Ovary (tissue), 9 donors: ENCODE results near the gene ZNF654. TPM values are rescaled to one million over a fixed set of nuclear protein-coding genes. Genes with fewer than 3 reads are reported as not detected.

ENCODE experiments used
- DNase-seq, 5 donors: peaks; one replicate each; pipeline ENCODE4 v3.0.0-alpha.2; 2019 to 2020
- H3K27ac ChIP-seq, 2 donors: fragments of 200-600 bp; one replicate each; pipeline versions ENCODE4 v1.5.1 to v1.8.0; 2019 to 2022
- H3K27me3 ChIP-seq: fragments of 200-600 bp; one replicate; pipeline ENCODE4 v1.8.0; 2022
- H3K36me3 ChIP-seq: fragments of 200-600 bp; sonication (generic); one replicate; pipeline ENCODE4 v1.5.1; 2019
- H3K4me1 ChIP-seq: one replicate; pipeline ENCODE4 v1.8.1; 2013; ENCODE audit warnings: mild to moderate bottlenecking, moderate library complexity; ENCODE audit not compliant: insufficient read depth
- H3K4me3 ChIP-seq: fragments of 200-600 bp; sonication (generic); one replicate; pipeline ENCODE4 v1.5.1; 2017
- H3K9me3 ChIP-seq, 2 donors: fragments of 200-600 bp in 1 of 2; sonication (generic) in 1 of 2; one replicate each; pipeline versions ENCODE4 v1.5.1 to v1.8.1; 2013 to 2019; ENCODE audit warnings: mild to moderate bottlenecking in 1 of 2, moderate library complexity in 1 of 2
- CTCF ChIP-seq, 3 donors: fragments of 450-650 bp in 2 of 3; fragments of 200-600 bp in 1 of 3; IDR thresholded peaks; one replicate each; pipeline versions ENCODE4 v1.5.1 to v1.8.0; 2016 to 2022; ENCODE audit warnings: antibody characterized with exemption in 3 of 3, mild to moderate bottlenecking in 1 of 3
- EP300 ChIP-seq: sonication (generic); formaldehyde crosslinking; IDR thresholded peaks from one replicate; pipeline ENCODE4 v1.6.1; 2017; ENCODE audit warnings: antibody characterized with exemption
- POLR2A ChIP-seq: fragments of 450-650 bp; IDR thresholded peaks from one replicate; pipeline ENCODE4 v1.6.1; 2017; ENCODE audit warnings: antibody characterized with exemption, mild to moderate bottlenecking, moderate library complexity
- WGBS, 3 donors: extraction: QIAGEN DNeasy Blood & Tissue Kit in 1 of 3; methylation state at CpG; one replicate each; pipeline versions ENCODE4 v1.1.5 to v1.1.7; 2013 to 2017; 5-methylcytosine and 5-hydroxymethylcytosine counted together
- intact Hi-C, 4 donors: fragments of 100-400 bp; cut with DNase I; formaldehyde crosslinking; loops; one replicate each; pipeline versions ENCODE4 v1.11.0 to v1.15.1; 2022 to 2023
- polyA plus RNA-seq, 2 donors: library from polyadenylated mRNA; stranded (reverse); fragments of 200-250 nt in 1 of 2; fragments of 350-450 nt in 1 of 2; fragmentation: Illumina TruSeq in 1 of 2; extraction: RNeasy Lipid Tissue Mini Kit (QIAGEN cat#74804) in 1 of 2; gene quantifications; one replicate each; pipeline ENCODE4 v1.2.3, GENCODE V29; 2013 to 2014
- total RNA-seq, 7 donors: library from RNA; depleted of rRNA in 2 of 7; stranded (reverse); fragments of >200 nt in 2 of 7; fragmentation: NEBNext Ultra II Directional in 3 of 7; extraction: Animal tissue kit (Norgen Biotek cat#: 25700) in 3 of 7; gene quantifications; one replicate each; pipeline versions ENCODE4 v1.1.0 to v1.2.4, GENCODE V29; 2016 to 2023
- donor health status: DM: no; HTN: no; CAD: no; lungs with moderate emphysema.
- donor health status: DM: no; HTN: no; CAD: no.
- donor health status: Bipolar disorder and iron deficiency.
- donor health status: DM: yes; HTN: yes; CAD: no.
- donor health status: DM: no; HTN: no; CAD: no.
- donor health status: DM: yes; HTN: yes; CAD: no.

Gene ZNF654
- total and polyA plus RNA-seq, 9 donors: 5.2 to 22.0 (median 15.1) TPM

DNA sequence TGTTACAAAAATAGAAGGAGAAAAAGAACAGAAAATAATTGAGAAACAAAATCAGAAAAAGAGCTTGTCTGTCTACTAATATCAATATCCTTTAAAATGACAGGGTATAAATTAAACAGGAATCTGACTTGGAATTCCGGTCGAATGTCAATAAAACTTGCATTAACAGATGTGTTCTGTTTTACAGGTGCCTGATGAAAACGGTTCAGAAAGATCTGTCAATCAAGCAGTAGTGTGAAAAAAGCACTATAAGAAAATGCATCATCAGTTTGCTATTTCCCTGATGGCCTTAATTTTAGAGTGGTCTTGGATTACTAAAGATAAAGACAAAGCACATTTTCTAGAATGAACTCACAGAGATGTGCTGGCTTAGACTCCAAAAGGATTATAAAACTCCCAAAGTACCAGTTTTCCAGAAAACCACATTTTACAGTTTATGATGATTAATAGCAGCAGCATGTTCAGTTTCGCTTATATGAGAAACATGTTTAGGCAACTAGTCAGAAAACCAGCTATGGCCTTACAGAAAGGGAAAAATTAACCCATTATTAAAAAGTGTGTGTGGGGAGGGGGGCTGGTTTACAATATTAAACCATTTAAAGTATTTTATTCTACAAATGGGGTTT is 82.5 kb downstream of the ZNF654 start:
- no peaks in the 10 kb centered on the region for H3K4me1 ChIP-seq
- H3K27me3 ChIP-seq: no peaks in the 10 kb centered on the region
- DNase-seq: no peak
- WGBS, 3 donors: 65 to 75% (median 67%) methylated on average over 4 of the region's 4 CpGs
- H3K9me3 ChIP-seq: no peaks in the 10 kb centered on the region
- intact Hi-C loops: no loop called here
- no peaks in the 10 kb centered on the region for H3K36me3 ChIP-seq
- no peak overlapping the region for H3K4me3 ChIP-seq
- no peak overlapping the region for H3K27ac ChIP-seq
- TF ChIP-seq EP300: no peak
- TF ChIP-seq CTCF (IDR thresholded peaks at IDR 0.05): no peak

GRCh38 chr3:88142094-88142624 is 83.1 kb downstream of the ZNF654 start:
- Histone ChIP-seq H3K4me1 (no peaks in the 10 kb centered on the region), H3K27ac (no peak overlapping the region), H3K27me3 (no peaks in the 10 kb centered on the region), H3K4me3 (no peak overlapping the region), H3K9me3 (no peaks in the 10 kb centered on the region), H3K36me3 (no peaks in the 10 kb centered on the region)
- intact Hi-C loops: no loop called here
- 76 to 85% (median 83%) methylated on average over 3 of the region's 3 CpGs for WGBS, 3 donors
- DNase-seq: no peak
- no peak for TF ChIP-seq EP300
- TF ChIP-seq CTCF (IDR thresholded peaks at IDR 0.05): no peak
- TF ChIP-seq POLR2A: no peak

DNA sequence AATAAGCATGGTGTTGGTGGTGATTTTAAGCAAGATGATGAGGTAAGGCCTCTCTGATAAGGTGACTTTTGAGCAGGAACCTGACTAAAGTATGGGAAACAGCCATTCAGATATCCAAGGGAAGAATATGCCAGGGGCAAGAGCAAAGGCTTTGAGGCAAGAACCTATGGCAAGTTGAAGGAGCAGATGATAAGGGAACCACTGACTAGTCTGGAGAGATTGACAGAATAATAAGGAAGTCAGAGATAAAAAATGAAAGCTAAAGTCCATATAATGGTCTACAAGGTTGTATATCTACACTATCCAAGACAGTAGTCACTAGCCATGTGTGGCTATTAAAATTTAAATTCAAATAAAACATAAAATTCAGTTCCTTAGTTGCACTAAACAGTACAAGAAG is 88.2 kb downstream of the ZNF654 start:
- H3K9me3 ChIP-seq: no peaks in the 10 kb centered on the region
- no peak overlapping the region for H3K4me3 ChIP-seq
- no peak overlapping the region for H3K27ac ChIP-seq
- H3K27me3 ChIP-seq: no peaks in the 10 kb centered on the region
- no peak for DNase-seq
- no peaks in the 10 kb centered on the region for H3K36me3 ChIP-seq
- TF ChIP-seq EP300 (no peak), POLR2A (no peak), CTCF (IDR thresholded peaks at IDR 0.05) (no peak)
- peaks cover 4% of the 10 kb centered on the region for H3K4me1 ChIP-seq
- intact Hi-C loops: no loop called here

GRCh38 chr3:88148651-88149050 is 89.6 kb downstream of the ZNF654 start:
- Histone ChIP-seq H3K4me3 (peak overlapping the region; percentile 73), H3K27ac (no peak overlapping the region), H3K9me3 (no peaks in the 10 kb centered on the region), H3K4me1 (peaks cover 4% of the 10 kb centered on the region), H3K36me3 (no peaks in the 10 kb centered on the region), H3K27me3 (no peaks in the 10 kb centered on the region)
- WGBS, 3 donors: 67 to 78% (median 76%) methylated on average over 17 of the region's 17 CpGs
- peak in 2 of 5 donors; percentile 17 to 29 for DNase-seq
- intact Hi-C loops: no loop called here
- TF ChIP-seq EP300 (no peak), CTCF (IDR thresholded peaks at IDR 0.05) (no peak)
